Muscle of leg (tissue), 11 donors: ENCODE measurements around the gene PEMT. TPM values are rescaled to one million over a fixed set of nuclear protein-coding genes. Genes with fewer than 3 reads are reported as not detected.
A peak's percentile ranks its signal among the peaks of the same experiment; 100 is the strongest.

Source experiments
- DNase-seq: peaks from one replicate; pipeline ENCODE4 v3.0.0; 2013
- H3K27ac ChIP-seq: one replicate; pipeline ENCODE4 v1.5.1; 2013; ENCODE audit warnings: mild to moderate bottlenecking, low read length, control low read depth
- H3K27me3 ChIP-seq: one replicate; pipeline ENCODE4 v1.6.1; 2013; ENCODE audit warnings: low read length; ENCODE audit not compliant: control insufficient read depth, insufficient read depth
- H3K36me3 ChIP-seq: one replicate; pipeline ENCODE4 v1.6.1; 2013; ENCODE audit warnings: low read length; ENCODE audit not compliant: control insufficient read depth, insufficient read depth
- H3K4me1 ChIP-seq: one replicate; pipeline ENCODE4 v1.6.1; 2013; ENCODE audit warnings: low read length; ENCODE audit not compliant: control insufficient read depth, insufficient read depth
- H3K4me3 ChIP-seq: one replicate; pipeline ENCODE4 v1.5.1; 2013; ENCODE audit warnings: low read length, control low read depth
- H3K9me3 ChIP-seq: replicated peaks from 2 replicates; pipeline ENCODE4 v1.6.1; 2013; ENCODE audit warnings: low read depth, low read length; ENCODE audit not compliant: control insufficient read depth
- WGBS: methylation state at CpG from one replicate; pipeline ENCODE4 v1.1.5; 2013; ENCODE audit warnings: missing lambda C conversion rate; ENCODE audit not compliant: insufficient coverage; 5-methylcytosine and 5-hydroxymethylcytosine counted together
- polyA plus RNA-seq, 8 donors: library from polyadenylated mRNA; unstranded; fragments of 120-200 nt; gene quantifications; one replicate each; pipeline versions ENCODE4 v1.2.1 to v1.2.3, GENCODE V29; 2013; ENCODE audit warnings: inconsistent platforms in 1 of 8, low replicate concordance in 1 of 8; ENCODE audit not compliant: insufficient read length in 8 of 8, insufficient read depth in 1 of 8
- total RNA-seq: library from RNA; stranded (reverse); fragments of 120-200 nt; gene quantifications from one replicate; pipeline ENCODE4 v1.2.4, GENCODE V29; 2013

PEMT gene
- total and polyA plus RNA-seq, 9 donors = 20.0 to 28.6 (median 24.5) TPM

DNA sequence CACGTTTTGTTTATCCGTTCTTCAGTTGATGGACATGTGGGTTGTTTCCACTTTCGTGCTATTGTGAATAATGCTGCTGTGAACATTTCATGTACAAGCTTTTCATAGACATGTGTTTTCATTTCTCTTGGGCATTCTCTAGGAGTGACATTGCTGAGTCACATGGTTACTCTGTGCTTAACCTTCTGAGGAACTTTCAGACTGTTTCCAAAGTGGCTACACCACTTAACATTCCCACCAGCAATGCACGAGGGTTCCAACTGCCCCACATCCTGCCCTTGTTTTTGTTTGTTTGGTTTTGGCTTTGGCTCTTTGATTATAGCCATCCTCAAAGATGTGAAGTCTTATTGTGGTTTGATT, 14.2 kb upstream of the PEMT start:
- Histone ChIP-seq H3K9me3 (no peaks in the 10 kb centered on the region), H3K27ac (no peak overlapping the region), H3K27me3 (no peaks in the 10 kb centered on the region), H3K4me3 (no peak overlapping the region), H3K36me3 (no peaks in the 10 kb centered on the region), H3K4me1 (peaks cover 8% of the 10 kb centered on the region)
- DNase-seq = peak; percentile 25
- WGBS = no CpG with 5 or more reads among the region's 4 CpGs

DNA sequence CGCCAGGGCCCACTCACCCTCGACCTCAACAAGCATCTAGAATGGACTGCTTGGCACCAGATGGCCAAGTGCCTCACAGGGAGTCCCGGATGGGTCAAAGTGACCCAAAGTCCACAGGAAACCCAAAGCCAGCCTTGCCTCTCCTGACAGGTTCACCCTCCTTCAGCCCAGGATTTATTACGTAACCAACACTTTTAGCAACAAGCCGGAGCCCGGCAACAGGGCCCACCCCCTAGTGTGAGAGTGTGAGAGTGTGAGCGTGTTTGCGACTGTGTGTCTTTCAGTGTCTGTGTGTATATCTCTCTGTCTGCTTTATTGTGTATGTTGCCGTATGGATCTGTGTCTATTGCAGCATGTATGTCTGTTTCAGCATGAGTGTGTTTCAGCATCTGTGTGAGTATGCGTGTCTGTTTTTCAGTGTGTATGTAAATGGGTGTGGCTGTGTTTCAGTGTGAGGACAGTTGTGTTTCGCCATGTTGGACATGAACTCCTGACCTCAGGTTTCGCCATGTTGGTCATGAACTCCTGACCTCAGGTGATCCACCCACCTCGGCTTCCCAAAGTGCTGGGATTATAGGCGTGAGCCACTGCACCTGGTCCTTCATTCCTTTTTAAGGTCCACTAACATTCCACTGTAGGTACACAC, 13.7 kb upstream of the PEMT start:
- 75% methylated on average over 10 of the region's 14 CpGs for WGBS
- H3K9me3 ChIP-seq = no peaks in the 10 kb centered on the region
- H3K27me3 ChIP-seq = no peaks in the 10 kb centered on the region
- DNase-seq = no peak
- H3K4me3 ChIP-seq = no peak overlapping the region
- H3K36me3 ChIP-seq = no peaks in the 10 kb centered on the region
- peaks cover 8% of the 10 kb centered on the region for H3K4me1 ChIP-seq
- no peak overlapping the region for H3K27ac ChIP-seq

- Histone ChIP-seq H3K4me3 (no peak overlapping the region), H3K4me1 (peaks cover 8% of the 10 kb centered on the region), H3K27me3 (no peaks in the 10 kb centered on the region), H3K9me3 (no peaks in the 10 kb centered on the region), H3K36me3 (no peaks in the 10 kb centered on the region), H3K27ac (no peak overlapping the region)
- no CpG with 5 or more reads among the region's 1 CpG for WGBS
- DNase-seq = no peak
Observed at GRCh38 chr17:17603895-17604225, 12.4 kb upstream of the PEMT start.

DNA sequence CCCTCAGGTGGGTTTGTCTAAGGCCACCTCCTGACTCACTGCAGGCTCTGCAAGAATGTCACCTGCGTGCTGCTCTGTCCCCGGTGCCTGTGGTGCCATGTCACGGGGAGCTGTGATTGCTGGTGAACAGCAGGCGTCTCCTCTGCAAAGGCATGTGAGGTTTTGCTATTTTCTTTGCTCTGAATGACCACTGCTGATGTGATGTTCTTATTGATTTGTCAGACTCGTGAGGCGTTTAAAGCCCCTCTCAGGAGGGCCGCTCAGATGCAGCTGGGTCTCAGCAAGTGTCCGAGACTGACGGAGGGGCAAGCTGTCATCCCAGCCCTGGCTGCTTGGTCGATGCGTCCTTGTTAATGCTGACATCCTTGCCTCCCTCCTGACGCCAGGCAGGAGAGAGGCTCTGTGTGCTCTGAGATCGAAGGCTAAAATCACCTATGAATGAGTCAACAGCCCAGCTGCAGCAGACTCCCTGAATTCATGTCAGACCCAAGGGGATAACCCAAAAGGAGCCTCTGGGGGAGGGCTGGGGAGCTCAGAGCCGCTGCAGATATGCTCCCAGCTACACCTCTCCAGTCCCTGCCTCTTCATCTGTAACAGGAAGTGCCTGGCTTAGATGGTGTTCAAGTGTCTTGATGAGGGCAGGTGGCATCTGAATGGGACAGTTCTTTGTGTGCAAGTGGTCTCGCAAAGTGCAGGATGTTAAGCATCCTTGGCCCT, 11.8 kb upstream of the PEMT start:
- 50% methylated on average over 13 of the region's 15 CpGs for WGBS
- Histone ChIP-seq H3K27ac (no peak overlapping the region), H3K4me1 (peaks cover 8% of the 10 kb centered on the region), H3K4me3 (no peak overlapping the region), H3K36me3 (no peaks in the 10 kb centered on the region), H3K9me3 (no peaks in the 10 kb centered on the region), H3K27me3 (no peaks in the 10 kb centered on the region)
- no peak for DNase-seq

GRCh38 chr17:17599965-17600364, 8.5 kb upstream of the PEMT start:
- no peak overlapping the region for H3K4me3 ChIP-seq
- no peak for DNase-seq
- H3K27me3 ChIP-seq = no peaks in the 10 kb centered on the region
- H3K36me3 ChIP-seq = no peaks in the 10 kb centered on the region
- H3K9me3 ChIP-seq = no peaks in the 10 kb centered on the region
- WGBS = no CpG with 5 or more reads among the region's 4 CpGs
- H3K27ac ChIP-seq = no peak overlapping the region
- peaks cover under 1% of the 10 kb centered on the region for H3K4me1 ChIP-seq

DNA sequence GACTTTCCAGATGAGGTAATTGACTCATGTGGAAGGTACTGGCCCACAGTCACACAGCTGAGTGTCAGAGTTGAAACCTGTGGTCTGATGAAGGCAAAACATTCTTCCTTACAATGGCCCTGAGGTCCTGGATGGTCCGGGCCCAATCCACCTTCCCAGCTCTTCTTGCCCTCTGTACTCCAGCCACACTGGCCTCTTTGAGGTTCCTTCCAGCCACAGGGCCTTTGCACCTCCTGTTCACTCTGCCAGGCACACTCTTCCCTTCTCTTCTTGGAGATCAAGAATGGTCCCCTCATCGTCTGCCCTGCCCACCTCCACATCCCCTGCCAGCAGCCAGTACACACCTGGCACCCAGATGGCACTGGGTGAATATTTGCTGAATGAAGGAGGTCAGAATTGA, 6.5 kb upstream of the PEMT start:
- H3K27me3 ChIP-seq = no peaks in the 10 kb centered on the region
- H3K9me3 ChIP-seq = no peaks in the 10 kb centered on the region
- H3K27ac ChIP-seq = no peak overlapping the region
- 88% methylated on average over 1 of the region's 2 CpGs for WGBS
- H3K36me3 ChIP-seq = no peaks in the 10 kb centered on the region
- no peak for DNase-seq
- no peak overlapping the region for H3K4me3 ChIP-seq
- H3K4me1 ChIP-seq = peaks cover 2% of the 10 kb centered on the region

DNA sequence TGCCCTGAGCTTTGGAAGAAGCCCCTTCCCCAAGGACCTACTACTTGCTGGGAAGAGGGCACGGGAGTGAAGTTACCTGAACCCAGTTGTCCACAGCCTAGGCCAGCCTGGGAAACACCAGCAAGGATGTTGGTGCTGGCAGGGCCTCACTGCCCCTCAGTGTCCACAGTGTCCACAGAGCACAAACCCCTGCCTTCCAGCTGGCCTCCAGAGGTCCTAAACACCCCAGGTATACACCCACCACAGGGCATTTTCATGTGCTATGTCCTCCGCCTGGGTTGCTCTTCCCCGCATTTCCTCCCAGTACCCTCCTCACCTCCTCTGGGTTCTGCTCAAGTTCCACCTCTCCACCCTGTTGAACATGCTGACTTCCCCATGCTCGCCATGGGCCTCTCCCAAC, 4.2 kb upstream of the PEMT start:
- H3K4me1 ChIP-seq = peaks cover 14% of the 10 kb centered on the region
- no peaks in the 10 kb centered on the region for H3K9me3 ChIP-seq
- 87% methylated on average over 3 of the region's 4 CpGs for WGBS
- H3K4me3 ChIP-seq = no peak overlapping the region
- DNase-seq = no peak
- no peaks in the 10 kb centered on the region for H3K36me3 ChIP-seq
- H3K27me3 ChIP-seq = no peaks in the 10 kb centered on the region
- no peak overlapping the region for H3K27ac ChIP-seq

DNA sequence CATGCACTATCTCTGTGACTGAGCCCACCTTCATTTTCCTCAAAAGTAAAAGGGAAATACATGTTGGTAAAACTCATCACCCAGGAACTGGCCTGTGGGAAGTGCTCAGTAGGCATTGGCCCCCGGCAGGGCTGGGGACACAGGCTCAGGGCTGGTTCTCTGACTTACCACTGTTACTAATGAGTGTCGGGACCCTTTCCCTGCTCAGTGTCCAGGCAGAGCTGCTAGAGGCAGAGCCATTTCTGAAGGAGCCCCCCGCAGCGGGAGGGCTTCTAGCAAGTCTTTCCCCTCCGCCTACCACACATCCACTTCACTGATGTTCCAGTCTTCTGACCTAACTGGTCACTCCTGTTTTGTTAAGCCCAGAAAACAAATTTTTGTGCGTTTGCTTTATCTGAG, 1.7 kb upstream of the PEMT start:
- no peaks in the 10 kb centered on the region for H3K9me3 ChIP-seq
- H3K27ac ChIP-seq = no peak overlapping the region
- DNase-seq = no peak
- H3K4me1 ChIP-seq = peaks cover 22% of the 10 kb centered on the region
- no peaks in the 10 kb centered on the region for H3K27me3 ChIP-seq
- no peak overlapping the region for H3K4me3 ChIP-seq
- no peaks in the 10 kb centered on the region for H3K36me3 ChIP-seq
- WGBS = 83% methylated on average over 6 of the region's 6 CpGs

GRCh38 chr17:17590883-17591354, 589 bp downstream of the PEMT start:
- Histone ChIP-seq H3K27me3 (no peaks in the 10 kb centered on the region), H3K4me3 (peak overlapping the region; percentile 61), H3K36me3 (no peaks in the 10 kb centered on the region), H3K4me1 (peaks cover 22% of the 10 kb centered on the region), H3K9me3 (no peaks in the 10 kb centered on the region), H3K27ac (peak overlapping the region; percentile 95)
- under 1% methylated on average over 20 of the region's 21 CpGs for WGBS
- DNase-seq = no peak

GRCh38 chr17:17590141-17590751, 1.3 kb downstream of the PEMT start:
- Histone ChIP-seq H3K36me3 (no peaks in the 10 kb centered on the region), H3K27me3 (no peaks in the 10 kb centered on the region), H3K4me1 (peaks cover 22% of the 10 kb centered on the region), H3K4me3 (peak overlapping the region; percentile 61), H3K27ac (peak overlapping the region; percentile 95), H3K9me3 (no peaks in the 10 kb centered on the region)
- WGBS = 37% methylated on average over 11 of the region's 11 CpGs
- no peak for DNase-seq
